ENCODE data around the gene CDK5R2. TPM values are rescaled to one million over a fixed set of nuclear protein-coding genes. Genes with fewer than 3 reads are reported as not detected.

CDK5R2 gene
- total and polyA plus RNA-seq, 2 of the 13 experiments (the other 11 are each of a cell fraction or from before 2014, with no cell fraction given), result not detected

DNA sequence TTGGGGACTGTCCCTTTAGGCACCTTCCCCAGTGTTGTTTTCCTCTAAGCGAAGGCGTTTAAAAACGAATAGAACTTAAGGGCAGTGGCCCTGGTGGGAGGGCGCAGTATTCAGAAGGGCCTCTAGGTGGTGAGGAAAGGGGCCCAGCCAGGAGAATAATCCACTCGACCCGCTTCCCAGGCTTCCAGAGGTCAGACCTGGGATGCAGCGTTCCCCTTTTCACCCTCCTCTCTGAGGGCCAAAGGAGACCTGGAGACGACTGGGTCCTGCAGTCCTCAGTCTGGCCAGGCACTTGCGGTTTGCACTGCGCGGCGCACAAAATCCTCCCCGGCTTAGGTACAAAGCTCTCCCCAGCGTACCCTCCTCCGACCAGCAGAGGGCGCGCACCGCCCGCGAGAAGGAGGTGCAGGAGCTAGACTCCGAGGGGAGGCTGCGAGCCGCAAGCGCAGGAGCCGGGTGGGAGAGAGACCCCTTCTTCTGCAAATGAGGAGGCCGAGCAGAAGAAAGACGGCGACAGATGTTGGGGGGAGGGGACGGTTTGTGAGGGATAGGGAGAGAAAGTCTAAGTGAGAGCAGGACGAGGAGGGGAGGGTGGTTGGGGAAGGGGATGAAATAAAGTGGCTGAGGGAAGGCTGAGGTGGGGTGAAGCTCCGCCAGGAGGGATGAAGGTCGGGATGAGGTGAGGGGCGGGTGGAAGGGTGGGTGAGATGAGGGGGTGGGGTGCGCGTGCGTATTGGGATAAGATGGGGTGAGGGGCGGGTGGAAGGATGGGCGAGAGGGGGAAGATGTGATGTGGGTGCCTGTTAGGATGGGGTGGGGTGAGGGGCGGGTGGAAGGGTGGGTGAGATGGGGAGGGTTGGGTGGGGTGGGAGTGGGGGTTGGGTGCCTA is 20.6 kb downstream of the CDK5R2 start (continued):
- TF ChIP-seq BORCS8-MEF2B (CRISPR knock-in tag; IDR thresholded peaks at IDR 0.05) (0 out of 2 replicates have a peak, but pooled peaks have one; percentile 54), ZZZ3 (CRISPR knock-in tag; IDR thresholded peaks at IDR 0.05; ENCODE audit: borderline replicate concordance) (no peak), ARID5B (CRISPR knock-in tag; IDR thresholded peaks at IDR 0.05) (peak; percentile 43; the same call in 1 of the 2 replicates), TBX2 (CRISPR knock-in tag; IDR thresholded peaks at IDR 0.05; ENCODE audit: borderline replicate concordance) (no peak), HOXA3 (CRISPR knock-in tag; IDR thresholded peaks at IDR 0.05) (0 out of 2 replicates have a peak, but pooled peaks have one; percentile 43), TOPORS (CRISPR knock-in tag; IDR thresholded peaks at IDR 0.05) (no peak), XBP1 (CRISPR knock-in tag; IDR thresholded peaks at IDR 0.05) (no peak), FOXO1 (CRISPR knock-in tag; IDR thresholded peaks at IDR 0.05) (peak; percentile 65), BCLAF1 (IDR thresholded peaks at IDR 0.05) (no peak), LCORL (IDR thresholded peaks at IDR 0.05) (no peak), LCORL (CRISPR knock-in tag; IDR thresholded peaks at IDR 0.05) (0 out of 2 replicates have a peak, but pooled peaks have one; percentile 48), AGO2 (optimal IDR thresholded peaks at IDR 0.05; ENCODE audit: low read depth, low read length) (no peak), FOSL2 (CRISPR knock-in tag; IDR thresholded peaks at IDR 0.05) (no peak)
- TF ChIP-seq, protein P1, sequence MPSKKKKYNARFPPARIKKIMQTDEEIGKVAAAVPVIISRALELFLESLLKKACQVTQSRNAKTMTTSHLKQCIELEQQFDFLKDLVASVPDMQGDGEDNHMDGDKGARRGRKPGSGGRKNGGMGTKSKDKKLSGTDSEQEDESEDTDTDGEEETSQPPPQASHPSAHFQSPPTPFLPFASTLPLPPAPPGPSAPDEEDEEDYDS (CRISPR knock-in tag; IDR thresholded peaks at IDR 0.05), result 0 out of 2 replicates have a peak, but pooled peaks have one; percentile 30
- TF ChIP-seq, protein P2, sequence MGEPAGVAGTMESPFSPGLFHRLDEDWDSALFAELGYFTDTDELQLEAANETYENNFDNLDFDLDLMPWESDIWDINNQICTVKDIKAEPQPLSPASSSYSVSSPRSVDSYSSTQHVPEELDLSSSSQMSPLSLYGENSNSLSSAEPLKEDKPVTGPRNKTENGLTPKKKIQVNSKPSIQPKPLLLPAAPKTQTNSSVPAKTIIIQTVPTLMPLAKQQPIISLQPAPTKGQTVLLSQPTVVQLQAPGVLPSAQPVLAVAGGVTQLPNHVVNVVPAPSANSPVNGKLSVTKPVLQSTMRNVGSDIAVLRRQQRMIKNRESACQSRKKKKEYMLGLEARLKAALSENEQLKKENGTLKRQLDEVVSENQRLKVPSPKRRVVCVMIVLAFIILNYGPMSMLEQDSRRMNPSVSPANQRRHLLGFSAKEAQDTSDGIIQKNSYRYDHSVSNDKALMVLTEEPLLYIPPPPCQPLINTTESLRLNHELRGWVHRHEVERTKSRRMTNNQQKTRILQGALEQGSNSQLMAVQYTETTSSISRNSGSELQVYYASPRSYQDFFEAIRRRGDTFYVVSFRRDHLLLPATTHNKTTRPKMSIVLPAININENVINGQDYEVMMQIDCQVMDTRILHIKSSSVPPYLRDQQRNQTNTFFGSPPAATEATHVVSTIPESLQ (CRISPR knock-in tag; conservative IDR thresholded peaks at IDR 0.05), result no peak
- TF ChIP-seq, protein P3, sequence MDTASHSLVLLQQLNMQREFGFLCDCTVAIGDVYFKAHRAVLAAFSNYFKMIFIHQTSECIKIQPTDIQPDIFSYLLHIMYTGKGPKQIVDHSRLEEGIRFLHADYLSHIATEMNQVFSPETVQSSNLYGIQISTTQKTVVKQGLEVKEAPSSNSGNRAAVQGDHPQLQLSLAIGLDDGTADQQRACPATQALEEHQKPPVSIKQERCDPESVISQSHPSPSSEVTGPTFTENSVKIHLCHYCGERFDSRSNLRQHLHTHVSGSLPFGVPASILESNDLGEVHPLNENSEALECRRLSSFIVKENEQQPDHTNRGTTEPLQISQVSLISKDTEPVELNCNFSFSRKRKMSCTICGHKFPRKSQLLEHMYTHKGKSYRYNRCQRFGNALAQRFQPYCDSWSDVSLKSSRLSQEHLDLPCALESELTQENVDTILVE (CRISPR knock-in tag; IDR thresholded peaks at IDR 0.05), result peak; percentile 34; the same call in 1 of the 2 replicates
- TF ChIP-seq, protein P4, sequence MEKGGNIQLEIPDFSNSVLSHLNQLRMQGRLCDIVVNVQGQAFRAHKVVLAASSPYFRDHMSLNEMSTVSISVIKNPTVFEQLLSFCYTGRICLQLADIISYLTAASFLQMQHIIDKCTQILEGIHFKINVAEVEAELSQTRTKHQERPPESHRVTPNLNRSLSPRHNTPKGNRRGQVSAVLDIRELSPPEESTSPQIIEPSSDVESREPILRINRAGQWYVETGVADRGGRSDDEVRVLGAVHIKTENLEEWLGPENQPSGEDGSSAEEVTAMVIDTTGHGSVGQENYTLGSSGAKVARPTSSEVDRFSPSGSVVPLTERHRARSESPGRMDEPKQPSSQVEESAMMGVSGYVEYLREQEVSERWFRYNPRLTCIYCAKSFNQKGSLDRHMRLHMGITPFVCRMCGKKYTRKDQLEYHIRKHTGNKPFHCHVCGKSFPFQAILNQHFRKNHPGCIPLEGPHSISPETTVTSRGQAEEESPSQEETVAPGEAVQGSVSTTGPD (CRISPR knock-in tag; IDR thresholded peaks at IDR 0.05), result no peak
